GM20431 (cell line): ENCODE data around the gene CCDC187.
"Not testable (repeated sequence)": the region's sequence is repeated elsewhere in the genome, so short reads cannot be mapped to it uniquely, and the experiment has no call there.

ENCODE experiments used
- in situ Hi-C: fragments of 300-500 bp; cut with MseI, MboI; formaldehyde crosslinking; loops from one replicate; pipeline ENCODE4 v1.15.0; 2020; ENCODE audit warnings: low sequenced_read_pairs; ENCODE audit not compliant: unreplicated experiment

The CCDC187 gene

DNA sequence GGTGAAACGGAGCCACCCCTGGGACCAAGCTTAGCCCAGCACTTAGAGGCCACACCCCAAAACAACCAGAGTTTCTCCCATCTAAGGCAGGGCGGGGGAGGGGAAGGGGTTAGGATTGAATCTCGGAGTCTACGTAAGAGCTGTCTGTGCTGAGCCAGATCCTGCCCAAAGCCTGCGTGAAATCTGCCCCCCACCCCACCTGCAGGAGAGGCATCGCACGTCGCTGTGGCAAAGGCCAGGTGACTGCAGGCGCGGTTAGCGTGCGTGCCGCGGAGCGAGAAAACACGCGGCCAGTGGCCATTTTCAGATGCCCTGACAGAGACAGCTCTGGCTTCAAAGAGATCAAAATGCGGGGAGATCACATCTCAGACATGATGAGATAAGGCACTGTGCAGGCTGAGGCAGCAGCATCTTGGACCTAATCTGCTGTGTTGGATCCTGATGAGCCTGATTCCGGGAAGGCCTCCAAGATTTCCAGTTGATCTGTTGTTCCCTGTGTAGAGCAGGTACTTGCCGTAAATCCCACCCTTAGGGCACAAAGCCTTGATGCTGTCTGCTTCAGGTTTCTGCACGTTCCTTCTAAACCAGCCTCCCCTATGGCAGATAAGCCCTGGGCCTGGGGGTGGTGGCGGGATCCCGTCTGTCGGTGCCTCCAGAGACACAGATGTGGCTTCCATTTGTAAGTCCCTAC lies 55.8 kb downstream of the CCDC187 start:
- in situ Hi-C loops = no loop called here

DNA sequence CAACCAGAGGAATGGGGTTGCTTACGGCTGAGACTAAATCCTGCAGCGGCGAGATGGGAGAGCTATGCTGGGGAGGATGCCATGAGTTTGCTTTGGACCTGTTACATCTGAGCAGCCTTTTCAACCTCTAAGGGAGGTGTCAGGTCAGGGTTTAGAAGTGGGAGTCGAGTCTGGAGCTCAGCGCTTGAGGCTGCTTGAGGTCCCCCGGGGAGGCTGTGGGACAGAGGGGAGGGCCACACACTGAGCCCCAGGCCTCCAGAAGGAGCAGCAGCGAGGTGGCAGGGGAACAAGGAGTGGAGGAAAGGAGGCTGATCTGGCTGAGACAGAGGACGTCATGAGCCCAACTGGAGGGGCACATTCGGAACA lies 56.4 kb downstream of the CCDC187 start:
- in situ Hi-C loops = no loop called here

DNA sequence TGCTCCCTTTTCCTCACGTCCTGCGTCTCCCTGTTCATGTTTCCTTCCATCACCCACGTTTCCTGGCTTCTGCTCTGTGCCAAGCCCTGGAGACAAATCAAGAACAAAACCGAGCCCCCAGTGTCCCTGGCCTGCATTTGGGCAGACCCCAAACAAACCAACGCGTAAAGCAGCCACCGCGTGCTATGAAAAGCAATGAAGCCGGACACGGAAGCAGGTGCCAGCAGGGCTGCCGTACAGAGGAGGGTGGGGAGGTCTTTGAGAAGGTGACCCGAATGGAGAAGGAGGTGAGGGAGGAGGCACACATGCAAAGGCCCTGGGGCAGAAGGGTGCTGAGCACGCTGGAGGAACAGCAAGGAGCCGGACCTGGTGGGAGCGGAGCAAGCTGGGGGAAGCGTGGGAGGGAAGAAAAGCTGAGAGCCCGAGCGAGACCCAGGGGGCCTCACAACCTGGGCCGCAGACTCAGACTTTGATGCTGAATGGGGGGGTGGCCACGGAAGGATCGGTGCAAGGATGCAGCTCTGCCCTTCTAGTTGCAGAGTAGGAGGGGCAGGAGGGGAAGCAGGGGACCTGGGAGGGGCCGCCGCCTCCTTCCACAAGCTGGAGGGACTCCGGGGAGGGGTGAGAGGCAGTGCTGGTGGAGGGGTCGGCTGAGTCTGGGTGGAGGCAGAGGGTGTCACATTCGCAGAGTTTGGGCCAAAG lies 56.9 kb downstream of the CCDC187 start:
- in situ Hi-C loops = no loop called here

DNA sequence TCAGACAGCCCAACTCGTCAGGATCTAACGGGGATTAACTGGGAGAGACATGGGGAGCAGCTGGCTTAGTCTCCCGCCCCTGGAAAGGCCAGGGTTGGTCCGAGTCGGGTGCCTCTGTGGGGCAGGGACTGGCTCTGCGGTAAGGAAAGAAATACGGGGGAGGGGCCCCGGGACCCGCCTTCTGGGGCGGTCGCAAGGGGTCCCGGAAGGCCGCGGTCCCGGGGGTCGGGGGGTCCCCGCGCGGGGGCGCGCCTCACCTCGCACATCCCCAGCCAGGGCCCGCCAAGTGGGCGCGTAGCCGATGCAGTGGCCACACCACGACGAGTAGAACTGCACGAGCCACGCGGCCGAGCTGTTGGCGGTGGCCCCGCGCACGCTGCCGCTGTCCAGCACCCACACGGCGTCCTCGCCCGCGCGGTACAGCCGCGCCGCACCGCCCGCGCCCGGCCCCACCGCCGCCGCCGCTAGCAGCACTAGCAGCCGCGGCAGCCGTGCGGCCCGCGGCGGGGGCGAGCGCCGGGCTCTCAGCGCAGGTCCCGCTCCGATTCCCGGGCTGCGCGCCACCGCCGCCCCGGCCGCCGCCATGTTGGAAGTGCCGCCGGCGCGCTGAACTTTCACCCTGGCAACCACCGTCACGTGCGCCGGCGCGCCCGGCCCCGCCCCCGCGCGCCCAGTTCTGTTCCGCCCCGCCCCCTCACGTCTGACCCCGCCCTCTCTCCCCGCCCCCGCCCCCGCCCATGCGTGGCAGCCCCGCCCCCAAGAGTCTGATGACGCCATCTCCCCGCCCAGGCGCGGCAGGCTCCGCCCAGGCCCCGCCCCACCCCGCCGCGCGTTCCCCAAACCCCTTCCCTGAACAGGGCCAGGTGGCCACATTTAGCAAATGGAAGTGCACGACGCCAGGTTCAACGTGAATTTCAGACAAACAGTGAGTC lies 58.4 kb downstream of the CCDC187 start, which contains the start of gene QSOX2:
TSS of gene QSOX2 (minus strand) at position 594 of the 932 bp plus-strand sequence. CDS start at position 585, 9 bp downstream.
- in situ Hi-C loops = no loop called here

DNA sequence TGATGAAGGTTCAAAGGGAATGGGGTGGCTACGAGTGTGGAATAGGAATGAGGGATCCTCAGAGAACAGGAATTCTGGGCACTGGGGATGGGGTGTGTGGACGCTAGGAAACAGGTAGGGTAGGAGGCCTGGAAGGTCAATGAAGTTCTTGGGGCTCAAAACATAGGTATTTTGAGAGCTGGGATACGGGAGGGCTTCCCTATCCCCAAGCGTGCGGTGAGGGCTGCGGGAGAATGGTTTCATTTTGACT lies 59.0 kb downstream of the CCDC187 start:
- in situ Hi-C loops = no loop called here

DNA sequence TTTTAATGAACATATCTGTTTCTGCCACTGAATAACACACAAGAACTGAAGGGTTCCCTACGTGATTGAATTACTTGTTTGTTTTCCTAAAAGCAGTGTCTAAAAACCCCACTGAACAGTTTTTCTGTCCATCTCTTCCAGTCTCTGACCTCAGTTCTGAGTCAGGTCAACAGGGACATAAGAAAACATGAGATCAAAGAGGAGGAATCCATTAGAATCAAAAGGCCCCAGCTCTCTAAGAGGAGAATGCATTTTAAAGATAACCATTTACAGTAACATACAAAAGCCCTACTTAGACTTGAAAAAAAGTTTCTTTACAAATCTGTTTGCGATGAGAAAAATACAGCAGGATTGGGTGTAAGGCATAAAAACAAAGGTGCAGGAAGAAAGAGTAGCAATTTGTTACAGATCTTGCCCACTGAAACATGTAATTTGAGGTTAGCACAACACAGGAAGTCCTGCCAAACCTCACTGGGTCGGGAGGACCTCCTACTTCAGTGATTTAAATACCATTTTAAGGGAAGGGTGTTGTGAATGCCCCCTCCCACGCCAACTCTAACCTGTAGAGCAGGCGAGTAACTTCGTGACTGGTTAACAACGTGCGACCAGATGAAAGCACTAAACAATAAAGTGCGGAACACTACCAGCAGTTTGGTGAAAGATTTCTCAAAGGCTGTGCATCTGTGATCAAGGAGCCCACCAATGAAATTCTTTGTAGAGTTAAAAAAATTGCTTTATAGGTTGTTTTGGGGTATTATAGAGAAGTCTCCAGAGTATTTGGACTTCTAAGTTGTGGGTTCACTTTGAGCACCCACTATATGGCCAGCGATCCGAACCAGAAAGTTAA lies 59.5 kb downstream of the CCDC187 start:
- in situ Hi-C loops = no loop called here

DNA sequence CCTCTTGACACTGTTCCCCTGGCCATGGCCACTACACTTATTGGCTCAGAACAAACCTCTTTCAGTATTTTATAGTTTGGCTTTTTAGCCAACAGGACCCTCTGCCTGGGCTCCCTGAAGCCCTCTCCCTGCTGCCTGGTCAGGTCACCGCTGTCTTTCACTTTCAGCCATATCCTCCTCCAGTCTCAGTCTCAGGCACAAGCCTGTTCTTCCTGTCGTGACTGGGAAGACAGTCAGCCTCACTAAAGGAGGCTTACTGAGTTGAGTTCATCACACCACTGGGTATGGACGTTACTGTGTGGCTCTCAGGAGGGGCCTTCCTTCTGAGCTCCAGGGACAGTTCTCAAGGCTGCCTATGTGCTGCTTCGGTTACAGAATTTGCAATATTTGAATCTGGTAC lies 60.3 kb downstream of the CCDC187 start:
- in situ Hi-C loops = no loop called here

DNA sequence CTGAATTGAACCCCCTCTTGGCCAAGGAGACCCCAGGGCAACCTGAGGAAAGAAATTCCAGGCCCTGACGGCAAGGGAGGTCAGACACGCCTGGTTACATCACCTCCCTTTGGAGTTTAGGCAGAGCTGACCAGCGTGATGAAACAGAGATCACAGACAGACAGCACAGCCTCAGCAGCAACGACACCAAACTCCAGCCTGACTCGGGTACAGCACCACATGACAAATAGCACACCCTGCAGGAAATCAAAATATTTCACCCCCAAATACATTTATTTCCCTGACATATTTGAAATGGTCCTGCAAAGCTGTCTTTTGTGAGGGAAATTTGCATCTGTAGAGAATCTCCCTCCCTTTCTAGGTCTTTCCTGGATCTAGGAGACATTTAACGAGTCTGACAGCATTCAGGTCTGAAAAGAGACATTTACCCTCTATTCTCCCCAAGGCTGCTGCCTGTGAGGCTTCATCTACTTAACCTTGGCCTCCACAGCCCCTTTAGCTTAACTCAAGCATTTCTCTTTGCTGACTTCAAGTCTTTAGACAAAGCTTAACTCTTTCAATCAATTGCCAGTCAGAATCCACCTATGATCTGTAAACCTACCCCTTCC lies 60.9 kb downstream of the CCDC187 start:
- in situ Hi-C loops = no loop called here

DNA sequence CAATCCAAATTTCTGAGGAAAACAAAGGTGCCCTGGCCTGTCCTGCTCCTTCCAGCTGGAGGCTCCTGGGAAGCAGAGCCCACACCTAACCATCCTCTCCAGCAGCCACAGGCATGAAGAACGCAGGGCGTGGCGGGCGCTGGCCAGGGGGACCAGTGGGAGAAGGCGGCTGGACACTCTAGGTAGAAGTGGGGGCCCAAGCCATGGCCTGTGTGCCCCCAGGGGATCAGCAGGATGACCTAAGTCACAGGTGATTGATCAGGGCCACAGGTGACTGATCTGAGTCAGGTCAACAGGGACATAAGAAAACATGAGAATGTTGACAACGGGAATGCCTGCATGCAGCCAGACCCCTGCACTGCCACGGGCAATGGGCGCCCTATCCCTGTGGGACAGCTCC lies 61.6 kb downstream of the CCDC187 start:
- in situ Hi-C loops = no loop called here

DNA sequence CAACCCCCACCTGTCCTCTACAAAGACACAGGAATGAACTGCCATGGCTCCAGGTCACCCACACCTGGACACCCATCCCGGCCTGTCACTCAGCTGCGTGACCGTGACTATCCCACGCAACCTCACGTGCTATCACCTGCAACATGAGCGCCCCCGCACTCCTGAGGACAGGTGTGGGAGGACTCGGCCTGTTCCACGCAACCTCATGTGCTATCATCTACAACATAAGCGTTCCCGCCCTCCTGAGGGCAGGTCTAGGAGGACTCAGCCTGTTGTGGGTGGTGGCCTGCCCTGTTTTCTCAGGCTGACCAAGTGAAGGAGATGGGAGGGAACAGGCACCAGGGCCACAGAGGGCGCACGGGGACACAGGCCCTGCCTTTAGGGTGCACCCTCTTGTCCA lies 62.4 kb downstream of the CCDC187 start:
- in situ Hi-C loops = no loop called here

DNA sequence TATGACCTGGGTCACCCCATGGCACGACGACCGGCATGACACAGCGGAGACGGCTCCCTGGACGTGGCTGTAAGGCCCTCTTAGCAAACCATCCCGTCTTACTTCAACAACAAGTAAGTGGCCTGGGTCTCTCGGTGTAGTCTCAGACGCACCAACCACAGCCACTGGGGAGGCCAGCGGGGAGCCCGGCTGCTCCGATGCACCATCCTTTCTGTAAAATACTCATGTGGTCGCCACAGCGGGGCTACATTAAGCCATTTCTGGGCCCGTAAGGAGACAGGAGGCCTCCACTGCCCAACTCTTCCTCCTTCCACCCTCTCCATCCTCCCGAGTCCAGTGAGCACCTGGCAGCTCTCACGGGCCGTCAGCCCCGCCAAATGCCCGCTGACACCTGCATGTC lies 63.0 kb downstream of the CCDC187 start:
- in situ Hi-C loops = no loop called here

DNA sequence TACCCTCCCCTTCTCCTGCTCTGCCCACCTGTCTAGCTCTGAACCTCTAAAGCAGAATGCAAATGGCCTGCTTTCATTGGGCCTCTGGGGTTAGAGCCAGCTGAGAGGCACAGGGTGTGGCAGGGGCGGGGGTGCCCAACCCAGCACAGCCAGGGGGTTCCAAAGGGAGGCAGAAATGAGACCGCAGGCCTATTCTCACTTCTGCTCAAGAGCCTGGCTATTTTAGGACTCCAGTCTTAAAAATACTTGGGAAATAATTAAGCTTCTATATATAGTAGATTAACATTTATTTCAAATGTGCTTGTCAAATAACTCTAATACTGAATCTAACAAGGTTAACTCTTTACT lies 63.9 kb downstream of the CCDC187 start:
- in situ Hi-C loops = no loop called here

DNA sequence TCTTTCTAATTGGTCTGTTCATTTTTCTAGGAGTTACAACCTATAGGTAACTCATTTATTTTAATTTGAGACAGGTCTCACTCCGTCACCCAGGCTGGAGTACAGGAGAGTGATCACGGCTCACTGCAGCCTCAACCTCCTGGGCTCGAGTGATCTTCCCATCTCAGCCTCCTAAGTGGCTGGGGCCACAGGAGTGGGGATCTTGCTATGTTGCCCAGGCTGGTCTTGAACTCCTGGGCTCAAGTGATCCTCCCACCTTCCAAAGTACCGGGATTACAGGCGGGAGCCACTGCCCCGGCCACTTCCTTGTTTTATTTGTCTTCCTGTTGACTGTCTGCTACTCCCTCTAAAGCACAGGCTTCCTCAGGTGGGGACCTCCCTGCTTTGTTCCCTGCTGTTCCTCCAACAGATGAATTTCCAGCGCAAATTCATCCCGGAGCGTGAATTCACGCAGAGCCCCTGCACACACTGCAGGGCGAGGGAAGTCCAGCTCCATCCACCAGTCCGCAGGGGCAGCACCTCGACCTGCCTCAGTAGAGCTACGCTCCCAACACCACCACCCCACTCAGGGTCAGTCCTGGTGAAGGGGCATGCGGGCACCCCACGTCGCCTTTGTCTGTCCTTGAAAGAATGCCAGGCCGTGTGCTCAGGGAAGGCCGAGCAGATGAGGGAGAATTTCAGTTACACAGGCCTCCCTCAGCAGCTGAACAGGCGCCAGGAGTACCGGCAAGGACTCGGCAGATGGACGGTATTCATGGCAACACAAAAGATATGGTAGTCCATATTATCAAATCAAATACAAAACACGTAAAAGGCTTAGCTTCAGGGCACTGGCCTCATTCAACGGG lies 64.5 kb downstream of the CCDC187 start:
- in situ Hi-C loops = no loop called here

DNA sequence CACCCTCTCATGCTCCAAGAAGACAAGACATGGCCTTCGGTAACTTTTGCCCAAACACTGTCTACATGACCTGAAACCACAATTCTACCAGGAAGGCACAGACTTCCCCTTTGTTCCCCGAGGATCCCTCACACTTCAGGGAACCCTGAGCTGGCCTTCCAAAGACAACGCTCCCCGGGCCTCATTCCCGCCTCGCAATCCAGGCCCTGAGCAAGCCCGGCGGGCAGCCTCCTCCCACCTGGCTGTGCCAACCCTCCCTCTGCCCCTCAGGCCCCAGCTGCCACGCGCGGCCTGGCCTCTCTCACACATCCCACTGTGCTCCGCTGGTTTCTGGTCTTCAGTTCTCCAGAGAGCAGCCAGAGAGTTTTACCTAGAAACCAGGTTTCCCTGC lies 65.6 kb downstream of the CCDC187 start:
- in situ Hi-C loops = no loop called here

DNA sequence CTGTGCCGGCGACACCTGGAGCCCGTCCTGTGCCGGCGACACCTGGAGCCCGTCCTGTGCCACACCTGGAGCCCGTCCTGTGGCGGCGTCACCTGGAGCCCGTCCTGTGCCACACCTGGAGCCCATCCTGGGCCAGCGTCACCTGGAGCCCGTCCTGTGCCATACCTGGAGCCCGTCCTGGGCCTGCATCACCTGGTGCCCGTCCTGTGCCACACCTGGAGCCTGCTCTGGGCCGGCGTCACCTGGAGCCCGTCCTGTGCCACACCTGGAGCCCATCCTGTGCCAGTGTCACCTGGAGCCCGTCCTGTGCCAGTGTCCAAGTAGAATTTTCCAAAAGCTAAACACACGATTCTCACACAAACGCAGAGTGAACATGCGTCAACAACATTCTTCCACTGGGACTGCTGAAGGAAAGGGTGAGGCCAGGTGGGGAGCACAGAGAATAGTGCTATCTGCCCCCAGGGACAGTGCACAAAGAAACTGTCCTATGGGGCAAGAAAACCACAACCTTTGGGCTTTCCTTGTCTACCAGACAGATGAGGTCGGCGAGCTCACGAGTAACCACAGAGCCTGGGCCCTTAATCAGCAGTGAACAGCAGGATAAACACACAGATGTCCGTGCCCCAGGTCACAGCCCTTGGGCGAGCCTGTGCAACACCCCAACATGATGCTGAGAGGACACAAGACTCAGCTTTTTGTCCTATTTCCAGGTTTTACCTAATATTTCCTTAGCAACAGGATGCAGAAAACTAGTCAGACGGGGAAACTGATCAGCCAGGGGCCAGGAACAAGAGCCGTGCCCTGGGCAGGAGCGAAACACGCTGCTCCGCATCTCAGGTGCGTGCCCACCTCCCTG lies 66.2 kb downstream of the CCDC187 start:
- in situ Hi-C loops = no loop called here

DNA sequence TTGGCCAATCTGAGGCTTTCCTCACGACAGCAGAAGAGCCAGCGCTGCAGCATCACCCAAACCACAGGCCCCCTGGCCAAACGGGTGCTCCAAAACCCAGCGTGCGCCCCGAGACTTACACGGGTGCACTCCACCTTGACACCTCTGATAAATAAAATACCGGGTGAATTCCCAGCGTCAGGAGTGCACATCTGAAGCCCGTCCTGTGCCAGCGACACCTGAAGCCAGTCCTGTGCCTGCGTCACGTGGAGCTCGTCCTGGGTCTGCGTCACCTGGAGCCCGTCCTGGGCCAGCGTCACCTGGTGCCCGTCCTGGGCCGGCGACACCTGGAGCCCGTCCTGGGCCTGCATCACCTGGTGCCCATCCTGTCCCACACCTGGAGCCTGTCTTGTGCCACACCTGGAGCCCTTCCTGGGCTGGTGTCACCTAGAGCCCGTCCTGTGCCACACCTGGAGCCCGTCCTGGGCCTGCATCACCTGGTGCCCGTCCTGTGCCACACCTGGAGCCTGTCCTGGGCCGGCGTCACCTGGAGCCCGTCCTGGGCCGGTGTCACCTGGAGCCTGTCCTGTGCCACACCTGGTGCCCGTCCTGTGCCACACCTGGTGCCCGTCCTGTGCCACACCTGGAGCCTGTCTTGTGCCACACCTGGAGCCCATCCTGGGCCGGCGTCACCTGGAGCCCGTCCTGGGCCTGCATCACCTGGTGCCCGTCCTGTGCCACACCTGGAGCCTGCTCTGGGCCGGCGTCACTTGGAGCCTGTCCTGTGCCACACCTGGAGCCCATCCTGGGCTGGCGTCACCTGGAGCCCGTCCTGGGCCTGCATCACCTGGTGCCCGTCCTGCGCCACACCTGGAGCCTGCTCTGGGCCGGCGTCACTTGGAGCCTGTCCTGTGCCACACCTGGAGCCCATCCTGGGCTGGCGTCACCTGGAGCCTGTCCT lies 67.2 kb downstream of the CCDC187 start:
- in situ Hi-C loops = not testable (repeated sequence)
